ENCODE measurements around the gene FGD2.

GRCh38 chr6:36976007-36976264, 29.5 kb upstream of the FGD2 start:
- no peak for TF ChIP-seq CTCF (IDR thresholded peaks at IDR 0.05; ENCODE audit: insufficient read depth, low read length)
- no peak for TF ChIP-seq POLR2AphosphoS5 (IDR thresholded peaks at IDR 0.05; ENCODE audit: low read depth)
